Suprapubic skin (tissue), 4 donors: ENCODE results near the gene SRI. TPM values are rescaled to one million over a fixed set of nuclear protein-coding genes. Genes with fewer than 3 reads are reported as not detected.

Source experiments
- DNase-seq, 2 donors: peaks; one replicate each; pipeline ENCODE4 v3.0.0-alpha.2; 2019; ENCODE audit warnings: low spot score in 2 of 2
- H3K27ac ChIP-seq: fragments of 200-600 bp; sonication (generic); one replicate; pipeline ENCODE4 v1.5.1; 2019
- H3K27me3 ChIP-seq: fragments of 200-600 bp; sonication (generic); one replicate; pipeline ENCODE4 v1.5.1; 2019
- H3K36me3 ChIP-seq: fragments of 200-600 bp; sonication (generic); one replicate; pipeline ENCODE4 v1.5.1; 2019
- H3K4me1 ChIP-seq: fragments of 200-600 bp; sonication (generic); one replicate; pipeline ENCODE4 v1.5.1; 2019
- H3K4me3 ChIP-seq: fragments of 200-600 bp; sonication (generic); one replicate; pipeline ENCODE4 v1.5.1; 2019; ENCODE audit warnings: mild to moderate bottlenecking
- H3K9me3 ChIP-seq: fragments of 200-600 bp; sonication (generic); one replicate; pipeline ENCODE4 v1.5.1; 2019
- EP300 ChIP-seq: sonication (generic); formaldehyde crosslinking; IDR thresholded peaks from one replicate; pipeline ENCODE4 v1.6.1; 2017; ENCODE audit warnings: antibody characterized with exemption
- POLR2A ChIP-seq, 2 donors: fragments of 450-650 bp; IDR thresholded peaks; one replicate each; pipeline ENCODE4 v1.6.1; 2017; ENCODE audit warnings: antibody characterized with exemption in 2 of 2, mild to moderate bottlenecking in 2 of 2, moderate library complexity in 2 of 2
- POLR2AphosphoS5 ChIP-seq, 3 donors: sonication (generic); formaldehyde crosslinking; IDR thresholded peaks; one replicate each; pipeline ENCODE4 v1.6.1; 2017; ENCODE audit warnings: antibody characterized with exemption in 3 of 3
- whole genome bisulfite sequencing: methylation state at CpG from one replicate; pipeline ENCODE4 v1.1.5; 2018; 5-methylcytosine and 5-hydroxymethylcytosine counted together
- total RNA-seq, 4 donors: library from RNA; depleted of rRNA; stranded (reverse); fragments of >200 nt; gene quantifications; one replicate each; pipeline ENCODE4 v1.1.0, GENCODE V29; 2016
- TF ChIP-seq, protein P1 (sequence below), 2 donors: fragments of 200-600 bp in 1 of 2; fragments of 450-650 bp in 1 of 2; sonication (generic) in 1 of 2; IDR thresholded peaks; one replicate each; pipeline ENCODE4 v1.5.1; 2016 to 2019; ENCODE audit warnings: antibody characterized with exemption in 2 of 2, mild to moderate bottlenecking in 1 of 2, moderate library complexity in 1 of 2

SRI gene
- total RNA-seq, 4 donors from 2014 or later: 36.7 to 50.6 (median 42.2) TPM

DNA sequence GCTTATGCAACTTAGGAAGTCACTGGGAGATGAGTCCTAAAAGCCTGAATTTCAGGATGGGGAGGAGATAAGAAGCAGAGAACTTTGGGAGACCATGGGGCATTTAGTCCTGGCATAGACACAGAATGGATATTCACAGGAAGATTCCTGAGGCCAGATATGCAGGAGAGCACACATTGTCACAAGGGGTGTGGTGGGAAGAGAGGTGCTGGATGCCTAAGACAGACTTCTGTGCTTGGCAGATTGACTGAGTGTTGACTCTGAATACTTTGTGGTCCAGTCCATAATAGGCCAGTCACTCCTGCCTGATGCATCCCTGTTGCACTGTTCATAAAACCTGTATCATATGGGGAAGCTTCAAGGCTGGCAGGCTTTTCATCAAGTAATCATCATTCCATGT is 18.5 kb downstream of the SRI start:
- H3K27ac ChIP-seq: no peak overlapping the region
- no peak for DNase-seq
- H3K4me3 ChIP-seq: no peak overlapping the region
- TF ChIP-seq POLR2AphosphoS5 (IDR thresholded peaks at IDR 0.05) (no peak), POLR2A (IDR thresholded peaks at IDR 0.05) (no peak), EP300 (no peak)
- TF ChIP-seq, protein P1, sequence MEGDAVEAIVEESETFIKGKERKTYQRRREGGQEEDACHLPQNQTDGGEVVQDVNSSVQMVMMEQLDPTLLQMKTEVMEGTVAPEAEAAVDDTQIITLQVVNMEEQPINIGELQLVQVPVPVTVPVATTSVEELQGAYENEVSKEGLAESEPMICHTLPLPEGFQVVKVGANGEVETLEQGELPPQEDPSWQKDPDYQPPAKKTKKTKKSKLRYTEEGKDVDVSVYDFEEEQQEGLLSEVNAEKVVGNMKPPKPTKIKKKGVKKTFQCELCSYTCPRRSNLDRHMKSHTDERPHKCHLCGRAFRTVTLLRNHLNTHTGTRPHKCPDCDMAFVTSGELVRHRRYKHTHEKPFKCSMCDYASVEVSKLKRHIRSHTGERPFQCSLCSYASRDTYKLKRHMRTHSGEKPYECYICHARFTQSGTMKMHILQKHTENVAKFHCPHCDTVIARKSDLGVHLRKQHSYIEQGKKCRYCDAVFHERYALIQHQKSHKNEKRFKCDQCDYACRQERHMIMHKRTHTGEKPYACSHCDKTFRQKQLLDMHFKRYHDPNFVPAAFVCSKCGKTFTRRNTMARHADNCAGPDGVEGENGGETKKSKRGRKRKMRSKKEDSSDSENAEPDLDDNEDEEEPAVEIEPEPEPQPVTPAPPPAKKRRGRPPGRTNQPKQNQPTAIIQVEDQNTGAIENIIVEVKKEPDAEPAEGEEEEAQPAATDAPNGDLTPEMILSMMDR (IDR thresholded peaks at IDR 0.05): no peak
- no peaks in the 10 kb centered on the region for H3K4me1 ChIP-seq
- H3K27me3 ChIP-seq: no peaks in the 10 kb centered on the region
- peaks cover 44% of the 10 kb centered on the region for H3K36me3 ChIP-seq
- H3K9me3 ChIP-seq: no peaks in the 10 kb centered on the region

DNA sequence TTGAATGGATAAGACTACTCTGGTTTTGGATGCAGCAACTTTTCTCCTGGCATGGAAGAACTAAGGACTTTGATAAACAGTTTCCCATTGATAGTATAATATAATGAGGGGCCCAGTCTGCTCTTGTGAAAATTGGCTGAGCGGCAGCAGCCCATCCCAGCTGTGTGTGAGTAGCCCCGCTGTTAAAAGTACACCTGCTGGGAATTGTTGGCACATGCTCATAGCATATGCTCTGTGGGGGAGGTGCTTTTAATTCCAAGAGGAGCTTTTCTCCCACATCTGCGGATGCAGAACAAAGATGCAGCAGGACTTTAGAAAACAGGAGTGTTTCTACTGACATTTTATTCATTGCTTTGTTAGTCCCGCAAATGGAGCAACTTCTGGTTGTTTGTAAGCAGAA is 19.0 kb downstream of the SRI start:
- TF ChIP-seq POLR2A (IDR thresholded peaks at IDR 0.05) (no peak), EP300 (no peak), POLR2AphosphoS5 (IDR thresholded peaks at IDR 0.05) (no peak)
- TF ChIP-seq, protein P1 (IDR thresholded peaks at IDR 0.05): no peak
- 78% methylated on average over 4 of the region's 4 CpGs for WGBS
- Histone ChIP-seq H3K4me1 (no peaks in the 10 kb centered on the region), H3K36me3 (peaks cover 39% of the 10 kb centered on the region), H3K4me3 (no peak overlapping the region), H3K27me3 (no peaks in the 10 kb centered on the region), H3K9me3 (no peaks in the 10 kb centered on the region), H3K27ac (no peak overlapping the region)
- no peak for DNase-seq

DNA sequence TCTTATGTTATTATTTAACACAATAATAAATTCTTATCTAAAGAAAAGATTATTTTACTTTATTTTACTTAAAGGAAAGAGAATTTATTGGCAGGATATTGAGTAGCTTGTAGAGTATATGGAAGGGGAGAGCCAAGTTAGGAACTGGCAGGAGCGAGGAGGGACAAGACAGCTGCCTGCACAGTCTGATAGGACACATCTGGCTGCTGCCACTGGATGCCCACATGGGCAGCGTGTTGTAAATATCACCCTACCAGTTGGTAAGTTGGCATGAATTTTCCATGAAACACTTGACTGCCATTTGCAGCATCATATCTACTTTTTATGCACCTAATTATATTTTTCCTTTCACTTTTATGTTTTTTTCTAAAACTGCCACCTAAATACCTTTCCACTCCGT is 19.6 kb downstream of the SRI start:
- Histone ChIP-seq H3K4me3 (no peak overlapping the region), H3K36me3 (peaks cover 33% of the 10 kb centered on the region), H3K4me1 (no peaks in the 10 kb centered on the region), H3K27me3 (no peaks in the 10 kb centered on the region), H3K27ac (no peak overlapping the region), H3K9me3 (no peaks in the 10 kb centered on the region)
- 89% methylated on average over 3 of the region's 3 CpGs for WGBS
- TF ChIP-seq POLR2A (IDR thresholded peaks at IDR 0.05) (no peak), POLR2AphosphoS5 (IDR thresholded peaks at IDR 0.05) (no peak), EP300 (no peak)
- TF ChIP-seq, protein P1 (IDR thresholded peaks at IDR 0.05): no peak
- no peak for DNase-seq

DNA sequence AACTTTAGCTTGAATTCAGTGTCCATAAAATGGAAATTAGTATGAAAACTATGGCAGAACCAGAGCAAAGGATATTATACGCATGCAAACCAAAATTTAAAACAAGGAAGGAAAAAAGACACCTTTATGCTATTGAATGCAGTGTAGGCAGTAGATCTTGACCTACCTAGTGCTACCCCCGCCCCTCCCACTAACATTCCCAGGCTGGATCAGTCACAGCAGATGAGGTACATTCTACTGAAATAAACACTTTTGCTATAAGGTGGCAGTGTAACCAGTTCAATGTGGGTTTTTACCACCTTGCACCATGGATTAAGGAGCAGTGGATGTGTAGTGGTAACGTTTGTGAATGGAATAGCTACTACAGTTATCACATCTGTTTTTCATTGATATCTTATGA is 27.9 kb downstream of the SRI start:
- 84% methylated on average over 3 of the region's 3 CpGs for WGBS
- H3K4me3 ChIP-seq: no peak overlapping the region
- no peak overlapping the region for H3K27ac ChIP-seq
- TF ChIP-seq POLR2A (IDR thresholded peaks at IDR 0.05) (no peak), POLR2AphosphoS5 (IDR thresholded peaks at IDR 0.05) (no peak), EP300 (no peak)
- TF ChIP-seq, protein P1 (IDR thresholded peaks at IDR 0.05): no peak
- DNase-seq: no peak
- no peaks in the 10 kb centered on the region for H3K36me3 ChIP-seq
- no peaks in the 10 kb centered on the region for H3K9me3 ChIP-seq
- H3K27me3 ChIP-seq: no peaks in the 10 kb centered on the region
- H3K4me1 ChIP-seq: no peaks in the 10 kb centered on the region

DNA sequence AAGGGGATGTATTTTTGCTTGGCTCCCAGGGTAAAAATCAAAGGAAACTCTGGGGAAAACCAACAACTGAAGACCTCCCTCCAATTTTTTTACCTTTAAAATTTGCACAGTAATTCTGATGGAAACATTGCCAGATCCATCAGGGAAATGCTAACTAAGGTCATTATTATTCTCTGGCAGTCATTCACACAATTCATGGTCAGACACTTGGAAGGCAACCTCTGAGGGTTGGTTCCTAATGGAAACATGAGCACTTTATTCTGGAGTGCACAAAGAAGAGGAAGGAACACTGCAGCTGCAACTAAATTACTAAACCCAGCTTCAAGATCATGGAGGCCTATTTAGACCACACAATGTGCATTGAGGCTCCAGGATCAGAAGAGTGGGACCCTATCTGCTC is 34.2 kb downstream of the SRI start:
- no peaks in the 10 kb centered on the region for H3K36me3 ChIP-seq
- H3K4me3 ChIP-seq: no peak overlapping the region
- TF ChIP-seq POLR2AphosphoS5 (IDR thresholded peaks at IDR 0.05) (no peak), POLR2A (IDR thresholded peaks at IDR 0.05) (no peak), EP300 (no peak)
- TF ChIP-seq, protein P1 (IDR thresholded peaks at IDR 0.05): no peak

More for the DNA sequence above, 34.2 kb downstream of the SRI start:
- no peak for DNase-seq
- H3K27me3 ChIP-seq: no peaks in the 10 kb centered on the region
- H3K9me3 ChIP-seq: no peaks in the 10 kb centered on the region
- no peaks in the 10 kb centered on the region for H3K4me1 ChIP-seq
- H3K27ac ChIP-seq: no peak overlapping the region
